Forelimb muscle (tissue), 1 donor: ENCODE measurements around the gene HIP1R. TPM values are rescaled to one million over a fixed set of nuclear protein-coding genes. Genes with fewer than 3 reads are reported as not detected.

ENCODE experiments used
- DNase-seq: peaks from one replicate; pipeline ENCODE4 v3.0.0-alpha.2; 2013; ENCODE audit warnings: low read depth
- polyA plus RNA-seq: library from polyadenylated mRNA; unstranded; fragments of 120-200 nt; gene quantifications from one replicate; pipeline ENCODE4 v1.2.1, GENCODE V29; 2013; ENCODE audit not compliant: insufficient read length

The HIP1R gene
- polyA plus RNA-seq, 1 donor = 7.1 TPM

DNA sequence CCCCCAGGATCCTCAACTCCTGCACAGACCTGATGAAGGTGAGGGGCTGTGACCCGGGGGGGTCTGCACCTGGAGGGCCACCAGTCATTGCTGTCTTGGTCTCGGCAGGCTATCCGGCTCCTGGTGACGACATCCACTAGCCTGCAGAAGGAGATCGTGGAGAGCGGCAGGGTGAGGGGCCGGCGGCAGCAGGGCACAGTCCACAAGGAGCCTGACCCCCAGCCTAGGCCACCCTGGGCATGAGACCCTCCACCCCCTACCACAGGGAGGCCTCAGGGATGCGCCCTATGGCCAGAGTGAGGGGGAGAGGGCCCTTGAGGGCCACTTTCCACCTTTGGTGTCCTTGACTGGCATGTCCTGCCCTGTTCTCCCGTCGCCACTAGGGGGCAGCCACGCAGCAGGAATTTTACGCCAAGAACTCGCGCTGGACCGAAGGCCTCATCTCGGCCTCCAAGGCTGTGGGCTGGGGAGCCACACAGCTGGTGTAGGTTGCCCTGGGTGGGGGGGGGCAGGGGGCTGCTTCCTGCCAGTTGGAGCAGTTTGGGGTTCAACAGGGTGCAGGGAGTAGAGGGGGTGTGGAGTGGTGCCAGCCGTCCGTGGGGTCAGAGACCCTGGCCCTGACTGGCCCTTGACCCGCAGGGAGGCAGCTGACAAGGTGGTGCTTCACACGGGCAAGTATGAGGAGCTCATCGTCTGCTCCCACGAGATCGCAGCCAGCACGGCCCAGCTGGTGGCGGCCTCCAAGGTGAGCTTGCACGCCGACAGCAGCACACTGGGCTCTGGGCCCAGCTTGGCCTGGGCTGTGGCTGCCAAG lies 25.0 kb downstream of the HIP1R start:
- no peak for DNase-seq

DNA sequence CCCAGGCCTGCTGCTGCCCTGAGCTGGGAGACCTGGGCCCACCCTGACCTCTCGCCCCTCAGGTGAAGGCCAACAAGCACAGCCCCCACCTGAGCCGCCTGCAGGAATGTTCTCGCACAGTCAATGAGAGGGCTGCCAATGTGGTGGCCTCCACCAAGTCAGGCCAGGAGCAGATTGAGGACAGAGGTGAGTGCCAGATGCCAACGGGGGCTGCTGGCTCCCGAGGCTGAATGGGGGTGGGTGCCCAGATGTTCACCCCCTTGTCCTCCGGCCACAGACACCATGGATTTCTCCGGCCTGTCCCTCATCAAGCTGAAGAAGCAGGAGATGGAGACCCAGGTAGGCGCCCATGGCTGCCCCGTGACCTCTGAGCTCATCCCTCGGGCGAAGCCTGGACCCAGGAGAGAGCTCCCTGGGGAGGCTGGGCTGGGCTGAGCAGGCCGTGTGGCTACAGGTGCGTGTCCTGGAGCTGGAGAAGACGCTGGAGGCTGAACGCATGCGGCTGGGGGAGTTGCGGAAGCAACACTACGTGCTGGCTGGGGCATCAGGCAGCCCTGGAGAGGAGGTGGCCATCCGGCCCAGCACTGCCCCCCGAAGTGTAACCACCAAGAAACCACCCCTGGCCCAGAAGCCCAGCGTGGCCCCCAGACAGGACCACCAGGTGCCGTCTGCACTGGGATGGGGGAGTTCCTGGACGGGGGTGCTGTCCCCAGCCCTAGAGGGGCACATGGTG lies 25.8 kb downstream of the HIP1R start:
- DNase-seq = no peak

DNA sequence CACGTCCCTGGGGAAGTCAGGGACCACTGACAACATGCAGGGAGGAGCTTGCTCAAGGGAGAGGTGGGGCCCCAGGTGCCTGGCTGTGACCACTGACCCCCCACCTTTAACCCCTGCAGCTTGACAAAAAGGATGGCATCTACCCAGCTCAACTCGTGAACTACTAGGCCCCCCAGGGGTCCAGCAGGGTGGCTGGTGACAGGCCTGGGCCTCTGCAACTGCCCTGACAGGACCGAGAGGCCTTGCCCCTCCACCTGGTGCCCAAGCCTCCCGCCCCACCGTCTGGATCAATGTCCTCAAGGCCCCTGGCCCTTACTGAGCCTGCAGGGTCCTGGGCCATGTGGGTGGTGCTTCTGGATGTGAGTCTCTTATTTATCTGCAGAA lies 26.3 kb downstream of the HIP1R start:
- DNase-seq = no peak

DNA sequence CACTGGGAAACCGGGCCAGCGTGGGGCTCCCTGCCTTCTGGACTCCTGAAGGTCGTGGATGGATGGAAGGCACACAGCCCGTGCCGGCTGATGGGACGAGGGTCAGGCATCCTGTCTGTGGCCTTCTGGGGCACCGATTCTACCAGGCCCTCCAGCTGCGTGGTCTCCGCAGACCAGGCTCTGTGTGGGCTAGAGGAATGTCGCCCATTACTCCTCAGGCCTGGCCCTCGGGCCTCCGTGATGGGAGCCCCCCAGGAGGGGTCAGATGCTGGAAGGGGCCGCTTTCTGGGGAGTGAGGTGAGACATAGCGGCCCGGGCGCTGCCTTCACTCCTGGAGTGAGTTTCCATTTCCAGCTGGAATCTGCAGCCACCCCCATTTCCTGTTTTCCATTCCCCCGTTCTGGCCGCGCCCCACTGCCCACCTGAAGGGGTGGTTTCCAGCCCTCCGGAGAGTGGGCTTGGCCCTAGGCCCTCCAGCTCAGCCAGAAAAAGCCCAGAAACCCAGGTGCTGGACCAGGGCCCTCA lies 26.9 kb downstream of the HIP1R start:
- DNase-seq = no peak

DNA sequence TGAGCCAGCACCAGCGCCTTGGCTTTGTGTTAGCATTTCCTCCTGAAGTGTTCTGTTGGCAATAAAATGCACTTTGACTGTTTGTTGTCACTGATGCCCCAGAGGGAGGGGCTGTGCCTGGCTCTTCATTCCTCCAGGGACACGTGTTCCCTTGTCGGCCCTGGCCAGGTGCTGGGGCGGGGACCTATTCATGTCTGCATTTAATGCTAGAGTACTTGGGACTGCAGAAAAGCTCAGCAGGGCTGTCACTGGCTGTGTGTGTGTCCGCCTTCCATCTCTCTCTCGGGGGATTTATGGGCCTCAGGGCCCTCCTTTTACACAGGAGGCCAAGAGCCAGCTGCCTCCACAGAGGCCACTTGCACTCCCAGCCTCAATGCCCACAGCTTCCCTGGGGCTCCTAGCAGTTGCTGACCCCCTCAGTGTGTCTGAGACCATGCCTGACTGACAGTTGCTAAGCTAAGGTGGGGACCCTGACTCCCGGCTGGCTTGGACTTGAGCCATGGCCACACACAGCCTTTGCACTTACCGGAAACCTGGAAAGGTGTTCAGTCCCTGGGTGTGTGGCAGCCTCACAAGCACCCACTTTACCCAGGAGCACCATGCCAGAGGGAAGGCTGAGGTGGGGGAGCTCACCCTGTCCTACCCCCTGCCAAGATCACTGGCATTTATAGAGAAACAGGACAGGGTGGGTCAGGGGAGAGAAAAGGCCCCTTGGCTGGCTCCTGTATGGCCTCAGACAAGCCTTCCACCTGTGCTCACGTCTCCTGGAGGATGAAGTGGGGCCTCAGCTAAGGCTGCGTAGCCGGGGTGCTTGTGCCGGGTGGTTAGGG lies 27.8 kb downstream of the HIP1R start:
- no peak for DNase-seq

DNA sequence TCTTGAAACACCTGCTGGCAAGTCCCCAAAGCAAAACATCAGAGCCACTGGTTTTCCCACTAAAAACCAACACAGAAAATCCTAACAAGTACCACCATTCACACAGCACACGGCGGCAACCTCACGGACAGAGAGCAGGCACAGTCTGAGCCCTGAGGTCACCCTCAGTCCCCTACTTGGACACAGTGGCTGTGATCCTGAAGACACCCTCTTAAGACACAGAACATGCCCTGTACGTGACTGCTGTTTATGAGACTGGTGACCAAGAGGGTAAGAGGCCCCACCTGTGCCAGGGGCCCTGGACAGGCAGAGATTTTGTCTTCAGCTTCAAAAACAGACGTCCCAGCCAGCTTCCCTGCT lies 29.6 kb downstream of the HIP1R start:
- DNase-seq = no peak

DNA sequence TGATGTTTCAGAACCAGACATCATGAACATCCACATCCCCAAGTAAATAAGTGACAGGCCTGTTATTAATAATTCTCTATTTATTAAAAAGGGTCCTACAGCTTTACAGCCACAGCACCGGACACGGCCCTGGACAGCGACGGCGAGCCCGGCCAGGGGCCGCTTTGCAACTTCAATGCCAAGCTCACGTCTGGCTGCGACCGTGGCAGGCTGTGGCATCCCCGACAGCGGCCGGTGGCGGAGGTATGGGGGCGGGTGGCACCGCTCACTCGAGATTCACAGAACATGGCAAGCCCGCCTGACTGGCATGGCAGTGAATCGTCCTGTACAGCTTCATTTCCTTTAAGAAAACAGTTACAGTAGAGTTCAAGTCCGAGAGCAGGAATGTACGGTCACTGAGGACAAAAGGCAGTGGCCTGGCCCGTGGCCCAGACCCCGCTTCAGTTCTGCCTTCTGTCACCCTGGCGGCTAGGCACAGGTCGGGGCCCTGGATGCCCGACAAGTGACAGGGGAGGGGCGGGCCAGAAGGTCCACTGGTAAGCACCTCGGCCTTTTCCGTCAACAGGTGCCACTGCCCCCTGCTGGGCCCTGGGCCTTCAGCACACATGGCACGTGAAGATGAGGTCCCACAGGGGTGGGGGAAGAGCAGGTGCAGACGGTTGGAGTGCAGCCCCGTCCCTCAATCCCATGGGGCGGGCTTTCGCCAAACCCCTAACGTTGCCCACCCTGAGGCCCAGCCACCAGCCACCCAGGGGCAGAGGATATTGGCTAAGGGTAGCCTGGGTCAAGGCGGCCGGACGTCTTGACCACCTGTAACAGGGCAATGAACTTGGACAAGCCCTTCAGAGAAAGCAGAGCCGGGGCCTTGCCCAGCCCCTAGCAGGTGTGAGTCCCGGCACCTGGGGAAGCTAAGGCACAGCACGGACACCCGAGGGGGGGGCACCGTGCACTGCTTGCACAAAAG lies 30.3 kb downstream of the HIP1R start:
- DNase-seq = no peak

DNA sequence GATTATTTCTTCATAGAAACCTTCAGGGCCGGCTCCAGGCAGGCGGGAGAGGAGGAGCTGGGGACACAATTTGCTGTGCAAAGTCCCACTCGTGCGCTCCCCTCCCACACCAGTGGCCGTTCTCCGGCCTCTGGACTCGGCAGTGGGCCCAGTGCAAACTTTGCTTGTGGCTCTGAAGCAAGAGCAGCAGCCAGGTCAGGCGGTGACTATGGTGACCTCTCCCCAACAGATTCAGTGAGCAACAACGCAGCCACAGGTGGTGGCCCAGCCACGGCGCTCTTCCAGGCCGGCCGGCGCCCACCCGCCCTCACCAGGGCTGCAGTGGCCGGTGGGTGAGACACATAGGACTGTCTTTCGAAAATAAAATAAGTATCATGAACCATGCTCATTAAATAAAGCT lies 31.1 kb downstream of the HIP1R start:
- no peak for DNase-seq

DNA sequence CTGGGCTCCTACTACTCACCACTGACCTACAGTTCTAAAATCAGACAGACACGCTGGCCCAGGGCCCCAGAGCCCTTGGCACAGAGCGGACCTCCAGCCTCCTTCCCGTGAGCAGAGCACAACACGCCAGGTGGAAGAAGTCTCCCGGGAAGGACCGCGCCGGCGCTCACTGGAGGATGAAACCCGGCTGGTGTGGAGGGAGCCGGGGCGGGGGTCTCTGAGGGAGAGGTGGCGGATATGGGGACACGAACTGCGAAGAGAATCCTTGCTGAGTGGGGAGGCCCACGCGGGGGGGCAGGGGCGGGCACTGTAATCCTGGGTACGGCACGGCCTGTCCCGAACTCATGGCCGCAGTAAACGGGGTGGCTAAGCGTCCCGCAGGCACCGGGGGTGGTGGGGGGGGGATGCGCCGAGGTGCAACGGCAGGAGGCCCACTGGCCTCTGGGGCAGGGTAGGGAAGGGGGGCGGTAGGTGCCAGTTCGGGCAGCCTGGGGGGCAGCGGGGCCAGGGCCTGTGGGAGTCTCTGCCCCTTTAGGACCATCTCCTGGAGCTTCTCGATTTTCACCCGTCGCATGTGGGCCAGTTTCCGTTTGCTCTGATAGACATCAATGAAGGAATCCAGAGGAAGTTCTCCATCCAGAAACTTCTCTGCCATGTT lies 31.8 kb downstream of the HIP1R start:
- DNase-seq = no peak

DNA sequence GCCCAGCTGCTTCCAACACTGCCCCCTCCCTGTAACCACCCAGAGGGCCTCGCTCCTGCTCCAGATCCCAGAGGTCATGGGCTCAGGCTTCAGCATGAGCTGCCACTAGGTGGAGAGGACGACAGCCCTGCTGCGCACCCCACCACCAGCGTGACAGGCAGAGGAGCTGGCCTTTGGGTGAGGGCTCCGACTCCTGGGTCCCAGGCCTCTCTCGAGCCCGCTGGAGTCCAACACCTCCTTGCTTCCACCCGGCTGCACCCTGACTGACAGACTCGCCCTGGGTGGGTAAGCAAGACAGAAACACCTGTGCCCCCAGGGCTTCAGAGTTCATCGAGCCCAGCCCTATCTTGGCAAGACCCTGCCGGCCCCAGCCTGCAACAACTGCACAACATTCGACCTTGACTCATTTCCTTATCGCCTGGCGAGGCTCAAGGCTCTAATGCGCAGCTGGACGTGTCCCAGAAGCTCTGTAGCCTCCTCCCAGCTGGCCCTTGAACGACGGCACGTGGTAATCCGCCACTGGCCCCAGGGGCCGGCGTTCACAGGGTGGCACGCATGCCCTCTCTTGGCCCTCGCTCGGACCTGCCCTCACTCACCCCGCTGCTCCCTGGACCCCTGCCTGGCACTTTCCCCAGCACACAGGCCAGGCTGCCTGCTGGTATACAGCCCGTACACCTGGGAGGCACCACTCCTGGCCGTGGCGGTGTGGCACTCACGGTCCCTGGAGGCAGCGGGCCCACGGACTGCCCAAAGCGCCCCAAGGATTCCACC lies 32.6 kb downstream of the HIP1R start:
- no peak for DNase-seq

DNA sequence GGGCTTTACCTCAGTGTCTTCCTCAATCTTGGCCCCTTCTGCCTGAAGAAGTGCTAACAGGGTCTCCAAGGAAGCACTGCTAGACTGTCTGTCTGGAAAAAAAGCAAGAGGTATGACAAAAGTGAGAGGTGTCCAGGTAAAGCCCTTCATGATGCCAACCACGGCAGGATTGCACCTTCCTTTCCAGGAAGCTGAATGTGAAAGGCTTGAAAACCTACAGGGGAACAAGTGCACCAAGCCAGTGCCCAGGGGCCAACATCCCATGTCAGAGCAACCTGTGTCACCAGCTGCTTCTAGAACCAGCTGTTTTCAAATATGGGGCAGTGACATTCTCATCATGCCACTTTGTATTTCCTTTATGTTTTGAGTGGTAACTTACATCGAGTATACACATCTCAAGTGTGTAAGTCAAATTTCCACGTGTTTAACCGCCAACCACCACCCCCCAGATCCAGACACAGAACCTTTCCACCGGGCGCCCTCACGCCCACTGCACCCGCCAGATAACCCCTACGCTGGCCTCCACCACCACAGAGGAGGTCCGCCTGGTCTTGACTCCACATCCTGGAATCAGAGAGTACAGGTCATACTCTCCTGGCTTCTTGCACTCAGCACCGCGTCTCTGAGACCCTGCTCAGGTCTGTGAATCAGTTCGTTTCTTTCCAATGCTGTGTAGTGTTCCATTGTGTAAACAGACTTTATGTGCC lies 33.4 kb downstream of the HIP1R start:
- no peak for DNase-seq

DNA sequence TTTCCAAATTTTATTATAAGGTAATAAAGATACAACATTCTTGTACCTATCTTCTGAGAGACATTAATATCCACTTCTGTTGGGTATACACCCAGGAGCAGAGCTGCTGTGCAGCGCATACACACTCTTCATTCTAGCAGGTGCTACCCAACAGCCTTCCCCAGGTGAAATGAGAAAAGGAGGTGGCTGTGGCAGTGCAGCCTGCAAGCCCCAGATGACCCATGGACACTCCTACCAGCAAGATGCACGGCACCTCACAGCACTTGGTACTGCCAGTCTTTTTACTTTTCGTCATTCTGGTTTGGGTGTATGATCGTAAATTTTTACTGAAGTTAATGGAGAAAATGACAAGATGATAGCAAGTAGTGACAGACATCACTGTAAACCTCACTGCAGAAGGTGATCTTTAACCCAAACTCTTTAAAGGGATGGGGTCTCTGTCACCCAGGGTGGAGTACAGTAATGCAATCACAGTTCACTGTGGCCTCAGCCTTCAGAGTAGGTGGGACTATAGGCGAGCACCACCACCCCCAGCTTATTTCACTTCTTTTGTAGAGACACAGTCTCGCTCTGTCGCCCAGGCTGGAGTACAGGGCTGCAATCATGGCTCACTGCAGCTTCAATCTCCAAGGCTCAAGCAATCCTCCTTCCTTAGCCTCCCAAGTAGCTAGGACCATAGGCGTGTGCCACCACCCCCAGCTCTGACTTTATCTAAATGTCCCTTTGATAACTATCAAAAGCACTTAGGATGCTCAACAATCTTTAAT lies 34.1 kb downstream of the HIP1R start:
- DNase-seq = no peak

DNA sequence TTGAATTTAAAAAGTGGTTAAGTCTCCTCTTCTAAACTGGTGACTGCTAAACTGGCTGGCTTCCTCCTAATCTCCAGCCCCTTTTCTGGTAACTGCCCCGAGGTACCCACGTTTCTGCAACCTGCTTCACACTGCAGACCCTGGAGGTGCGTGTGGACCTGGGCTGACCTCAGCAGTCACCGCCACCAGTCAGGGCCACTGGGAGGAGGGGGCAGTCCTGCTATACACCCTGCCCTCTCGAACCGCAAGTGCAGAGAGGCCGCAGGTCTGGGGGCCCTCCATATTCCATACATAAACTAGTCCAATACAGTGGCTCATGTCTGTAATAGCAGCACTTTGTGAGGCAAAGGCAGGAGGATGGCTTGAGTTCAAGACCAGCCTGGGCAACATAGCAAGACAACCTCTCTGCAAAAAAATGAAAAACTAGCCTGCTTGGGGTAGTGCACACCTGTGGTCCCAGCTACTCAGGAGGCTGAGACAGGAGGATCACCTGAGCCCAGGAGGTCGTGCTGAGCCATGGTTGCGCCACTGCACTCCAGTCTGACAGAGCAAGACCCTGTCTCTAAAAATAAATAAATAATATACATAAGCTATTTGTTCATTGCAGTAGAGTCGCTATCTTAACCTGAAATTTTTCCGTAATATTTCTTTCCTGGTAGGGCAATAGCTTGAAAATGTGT lies 35.0 kb downstream of the HIP1R start:
- no peak for DNase-seq

DNA sequence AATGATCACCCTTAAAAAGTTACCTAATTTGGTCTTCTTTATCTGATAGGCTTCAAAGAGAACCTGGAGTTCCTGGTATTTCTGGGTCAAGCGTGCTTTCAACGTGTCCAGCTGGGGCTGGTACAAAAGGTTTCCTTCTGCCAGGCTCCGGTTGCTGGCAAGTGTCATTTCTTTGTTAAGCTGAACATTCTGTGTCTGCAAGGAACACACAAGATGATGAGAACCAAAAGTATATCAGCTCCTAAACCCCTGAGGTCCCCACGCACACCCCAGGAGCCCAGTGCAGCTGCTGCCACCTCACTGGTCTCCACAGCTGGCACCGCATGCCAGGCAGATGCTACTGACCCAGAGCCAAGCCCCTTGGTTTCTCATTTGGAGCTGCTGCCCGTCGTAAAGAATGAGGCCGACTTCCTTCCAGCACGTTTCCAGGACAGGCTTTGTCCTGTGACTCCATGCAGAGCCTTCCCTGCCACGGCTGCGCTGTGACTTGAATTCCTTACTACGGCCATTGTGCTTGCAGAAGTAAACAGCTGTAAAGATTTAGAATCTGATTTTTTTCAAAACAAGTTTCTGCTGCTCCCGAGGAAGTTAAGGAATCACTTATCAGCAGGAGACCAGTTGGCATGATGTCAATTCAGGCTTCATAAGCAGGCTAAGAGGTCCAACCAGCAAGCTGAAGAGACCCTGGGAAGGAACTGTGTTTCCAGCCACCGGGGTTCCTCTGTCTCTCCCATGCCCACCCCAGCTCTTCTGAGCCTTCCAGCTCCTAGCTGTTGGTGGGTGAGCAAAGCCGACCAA lies 35.8 kb downstream of the HIP1R start:
- DNase-seq = no peak

DNA sequence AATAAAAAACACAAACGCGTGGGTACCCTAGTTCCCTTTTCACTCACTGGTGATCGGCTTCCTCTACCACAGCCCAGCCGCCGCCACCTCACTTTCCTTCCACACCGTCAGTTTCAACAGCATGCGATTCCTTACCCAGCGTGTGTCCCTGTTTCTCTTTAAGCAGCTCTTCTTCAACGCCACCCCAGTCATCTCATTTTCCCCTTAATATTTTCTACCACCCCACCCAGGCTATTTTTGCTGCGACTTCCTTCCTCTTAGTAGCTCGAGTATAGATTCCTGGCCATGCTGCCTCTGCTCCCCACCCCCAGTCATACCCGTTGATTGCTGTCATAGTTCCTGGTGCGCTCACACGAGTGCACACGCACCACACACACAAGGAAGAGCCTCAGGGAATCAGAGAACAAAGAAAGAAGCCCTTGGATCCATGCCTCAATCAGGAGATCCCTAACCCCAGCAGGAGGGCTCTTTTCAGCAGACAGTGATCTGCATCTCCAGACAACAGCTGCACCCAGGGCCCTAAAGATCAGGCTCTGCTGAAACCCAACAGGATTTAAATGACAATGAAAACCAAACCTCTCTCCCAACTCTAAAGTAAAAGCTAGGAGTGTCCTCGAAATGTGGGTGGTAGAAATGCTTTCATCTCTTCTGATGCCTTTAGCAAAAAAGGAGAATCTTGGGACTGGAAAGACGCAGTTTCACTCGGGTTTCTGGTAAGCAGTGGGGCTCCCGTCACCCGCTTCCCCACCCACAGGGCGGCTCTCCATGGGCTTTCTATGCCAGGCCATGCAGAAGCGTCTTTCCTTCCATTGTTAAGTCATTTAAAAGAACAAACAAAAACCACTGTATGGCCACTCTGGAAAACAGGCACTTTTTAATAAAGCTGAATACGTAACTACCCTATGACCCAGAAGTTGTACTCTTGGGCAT lies 36.9 kb downstream of the HIP1R start:
- DNase-seq = no peak
